Suprapubic skin (tissue), 3 donors: Measurements from ENCODE around the gene PIK3R4.

Experiments
- EP300 ChIP-seq: sonication (generic); formaldehyde crosslinking; IDR thresholded peaks from one replicate; pipeline ENCODE4 v1.6.1; 2017; ENCODE audit warnings: antibody characterized with exemption
- TF ChIP-seq, protein P1 (sequence below), 2 donors: fragments of 200-600 bp in 1 of 2; fragments of 450-650 bp in 1 of 2; sonication (generic) in 1 of 2; IDR thresholded peaks; one replicate each; pipeline ENCODE4 v1.5.1; 2016 to 2019; ENCODE audit warnings: antibody characterized with exemption in 2 of 2, mild to moderate bottlenecking in 1 of 2, moderate library complexity in 1 of 2

DNA sequence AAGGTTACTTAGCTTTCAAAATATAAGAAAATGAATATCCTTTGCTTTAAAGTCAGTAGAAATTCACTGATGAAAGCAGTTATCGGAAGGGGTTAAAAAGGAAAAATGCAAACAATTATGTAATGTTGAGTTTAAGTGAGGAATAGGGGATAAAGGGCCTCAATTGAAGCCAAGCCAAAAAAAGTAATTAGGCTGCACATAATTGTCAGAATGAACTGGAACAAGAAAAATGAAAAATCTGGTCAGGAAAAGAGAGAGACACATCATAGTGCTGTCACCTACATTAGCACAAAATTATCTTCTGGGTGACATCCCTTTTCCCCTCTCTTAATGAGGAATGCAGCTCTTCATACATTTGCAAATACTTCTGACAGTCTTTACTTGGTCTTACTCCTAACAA lies 48.8 kb upstream of the PIK3R4 start:
- TF ChIP-seq, protein P1, sequence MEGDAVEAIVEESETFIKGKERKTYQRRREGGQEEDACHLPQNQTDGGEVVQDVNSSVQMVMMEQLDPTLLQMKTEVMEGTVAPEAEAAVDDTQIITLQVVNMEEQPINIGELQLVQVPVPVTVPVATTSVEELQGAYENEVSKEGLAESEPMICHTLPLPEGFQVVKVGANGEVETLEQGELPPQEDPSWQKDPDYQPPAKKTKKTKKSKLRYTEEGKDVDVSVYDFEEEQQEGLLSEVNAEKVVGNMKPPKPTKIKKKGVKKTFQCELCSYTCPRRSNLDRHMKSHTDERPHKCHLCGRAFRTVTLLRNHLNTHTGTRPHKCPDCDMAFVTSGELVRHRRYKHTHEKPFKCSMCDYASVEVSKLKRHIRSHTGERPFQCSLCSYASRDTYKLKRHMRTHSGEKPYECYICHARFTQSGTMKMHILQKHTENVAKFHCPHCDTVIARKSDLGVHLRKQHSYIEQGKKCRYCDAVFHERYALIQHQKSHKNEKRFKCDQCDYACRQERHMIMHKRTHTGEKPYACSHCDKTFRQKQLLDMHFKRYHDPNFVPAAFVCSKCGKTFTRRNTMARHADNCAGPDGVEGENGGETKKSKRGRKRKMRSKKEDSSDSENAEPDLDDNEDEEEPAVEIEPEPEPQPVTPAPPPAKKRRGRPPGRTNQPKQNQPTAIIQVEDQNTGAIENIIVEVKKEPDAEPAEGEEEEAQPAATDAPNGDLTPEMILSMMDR (IDR thresholded peaks at IDR 0.05), result no peak
- TF ChIP-seq EP300, result no peak
